DMS79 treated with DMSO at 0.1 percent for 48 hours (cell line): ENCODE results near the gene CEBPZ.

ENCODE experiments used
- DNase-seq: peaks from one replicate; lab custom pipeline; 2025; lab: John Stamatoyannopoulos, UW

Gene CEBPZ

GRCh38 chr2:37180006-37180639 is 51.3 kb downstream of the CEBPZ start:
- DNase-seq: no peak

DNA sequence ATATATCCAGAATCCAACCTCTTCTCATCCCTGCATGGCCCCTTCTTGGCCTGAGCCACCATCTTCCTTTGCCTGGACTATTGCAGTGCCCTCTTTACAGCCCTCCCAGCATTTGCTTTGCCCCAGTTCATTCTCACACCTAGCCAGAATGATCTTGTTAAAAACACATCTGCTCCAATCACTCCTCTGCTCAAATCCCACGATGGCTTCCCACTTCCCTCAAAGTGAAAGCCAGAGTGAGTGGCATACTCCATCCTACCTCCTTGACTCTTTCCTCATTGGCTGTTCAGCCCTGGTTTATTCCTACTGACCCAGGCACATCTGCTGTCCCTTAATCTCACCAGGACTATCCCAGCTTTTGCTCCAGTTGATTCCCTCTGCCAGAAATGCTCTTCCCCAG is 57.7 kb downstream of the CEBPZ start:
- DNase-seq: no peak

GRCh38 chr2:37171624-37171950 is 59.8 kb downstream of the CEBPZ start:
- DNase-seq: no peak

GRCh38 chr2:37168217-37168981 is 63.0 kb downstream of the CEBPZ start:
- DNase-seq: peak; percentile 14

- no peak for DNase-seq
Observed at GRCh38 chr2:37167636-37168180, 63.7 kb downstream of the CEBPZ start.

GRCh38 chr2:37164757-37165156 is 66.6 kb downstream of the CEBPZ start:
- no peak for DNase-seq

- DNase-seq: peak; percentile 85
Observed at GRCh38 chr2:37156857-37157714, 74.3 kb downstream of the CEBPZ start, which contains the start of gene EIF2AK2. TSS of gene EIF2AK2 (minus strand) at chr2:37156980. CDS start at chr2:37147806, 9,174 bp downstream.

DNA sequence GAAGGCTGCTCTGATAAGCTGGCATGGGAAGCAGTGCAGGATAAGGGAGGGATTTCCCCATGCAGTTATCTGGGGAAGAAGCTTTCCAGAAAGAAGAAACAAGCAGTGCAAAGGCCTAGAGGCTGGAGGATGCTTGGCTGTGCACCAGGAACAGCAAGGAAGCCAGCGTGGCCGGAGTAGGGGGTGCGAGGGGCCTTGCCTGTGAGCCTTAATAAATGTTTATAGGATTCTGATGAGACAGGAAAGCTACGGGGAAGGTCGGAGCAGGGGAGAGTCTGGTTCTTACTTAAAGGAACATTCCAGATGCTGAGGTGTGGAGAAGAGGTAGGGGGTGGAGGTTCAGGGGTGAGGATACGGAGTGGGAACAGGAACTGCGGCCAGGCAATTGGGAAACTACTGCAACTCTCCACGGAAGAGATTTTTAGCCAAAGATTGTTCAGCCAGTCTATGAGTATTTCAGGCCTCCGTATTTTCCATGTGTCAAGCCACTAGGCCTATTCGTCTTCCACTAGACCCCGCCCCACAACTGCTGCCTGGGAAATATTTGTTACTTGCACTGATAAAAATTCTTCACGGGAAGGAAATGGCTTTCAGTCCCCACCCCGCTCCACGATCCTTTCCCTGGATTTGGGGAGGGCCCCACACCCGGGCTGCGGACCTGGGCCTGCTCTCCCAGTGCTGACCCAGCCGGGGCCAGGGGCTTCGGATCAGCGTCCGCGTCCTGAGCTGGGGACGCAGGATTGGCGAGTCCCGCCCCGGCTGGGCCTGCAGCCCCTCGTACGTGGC is 75.1 kb downstream of the CEBPZ start:
- DNase-seq: peak; percentile 45

DNA sequence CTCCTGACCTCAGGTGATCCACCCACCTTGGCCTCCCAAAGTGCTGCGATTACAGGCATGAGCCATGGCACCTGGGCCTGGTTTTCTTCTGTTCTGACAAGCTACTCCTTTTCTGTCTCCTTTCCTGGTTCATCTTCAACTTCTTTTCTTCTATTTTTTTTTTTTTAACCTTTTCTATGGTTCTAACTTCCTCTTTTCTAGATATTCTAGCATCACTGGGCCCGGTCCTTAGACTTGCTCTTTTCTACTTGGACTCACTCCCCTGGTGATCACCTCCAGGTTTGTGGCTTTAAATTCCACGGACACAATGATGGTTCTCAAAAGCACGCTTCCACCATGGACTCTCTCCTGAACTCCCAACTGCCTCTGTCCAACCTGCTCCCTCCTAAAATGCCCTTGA is 76.6 kb downstream of the CEBPZ start:
- no peak for DNase-seq

DNA sequence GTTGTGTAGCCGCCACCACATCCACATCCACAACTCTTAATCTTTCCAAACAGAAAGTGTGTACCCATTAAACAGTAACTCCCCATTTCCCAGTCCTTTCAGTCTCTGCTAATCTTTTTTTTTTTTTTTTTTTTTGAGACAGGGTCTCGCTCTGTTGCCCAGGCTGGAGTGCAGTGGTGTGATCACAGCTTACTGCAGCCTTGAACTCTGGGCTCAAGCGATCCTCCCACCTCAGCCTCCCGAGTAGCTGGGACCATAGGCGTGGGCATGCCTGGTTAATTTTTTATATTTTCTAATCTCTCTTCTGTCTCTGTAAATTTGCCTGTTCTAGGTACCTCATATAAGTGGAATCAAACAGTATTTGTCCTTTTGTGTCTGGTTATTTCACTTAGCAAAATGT is 78.2 kb downstream of the CEBPZ start:
- DNase-seq: no peak
